GM23338 (cell line): ENCODE measurements around the gene YAP1. TPM values are rescaled to one million over a fixed set of nuclear protein-coding genes. Genes with fewer than 3 reads are reported as not detected.

ENCODE experiments used
- ATAC-seq: fragments of 200-7000 bp; cut with Tn5 transposase; 3 replicates; pipeline ENCODE4 v1.9.1; 2020
- DNase-seq: peaks from one replicate; pipeline ENCODE4 v3.0.0-alpha.2; 2015; ENCODE audit warnings: low spot score
- H2AFZ ChIP-seq: fragments of 200-600 bp; sonication (generic); 2 replicates; pipeline ENCODE4 v1.8.0; 2016; ENCODE audit warnings: antibody characterized with exemption, mild to moderate bottlenecking, moderate library complexity
- H3F3A ChIP-seq: fragments of 200-600 bp; sonication (generic); replicated peaks from 2 replicates; pipeline ENCODE4 v1.8.0; 2017; ENCODE audit warnings: antibody characterized with exemption, mixed run types, low read depth
- H3K27ac ChIP-seq: fragments of 200-600 bp; sonication (generic); 2 replicates; pipeline ENCODE4 v1.6.1; 2016; ENCODE audit warnings: low read depth
- H3K27me3 ChIP-seq: fragments of 200-600 bp; sonication (generic); 2 replicates; pipeline ENCODE4 v1.8.0; 2016; ENCODE audit warnings: mild to moderate bottlenecking, mixed run types, moderate library complexity; ENCODE audit not compliant: insufficient read depth
- H3K36me3 ChIP-seq: fragments of 200-600 bp; sonication (generic); 2 replicates; pipeline ENCODE4 v1.8.0; 2016; ENCODE audit warnings: mild to moderate bottlenecking; ENCODE audit not compliant: insufficient read depth
- H3K4me1 ChIP-seq: fragments of 200-600 bp; sonication (generic); 2 replicates; pipeline ENCODE4 v1.8.0; 2016; ENCODE audit warnings: mild to moderate bottlenecking, moderate library complexity; ENCODE audit not compliant: insufficient read depth
- H3K4me2 ChIP-seq: fragments of 200-600 bp; sonication (generic); 2 replicates; pipeline ENCODE4 v1.7.1; 2017; ENCODE audit warnings: mixed run types
- H3K4me3 ChIP-seq: fragments of 200-600 bp; sonication (generic); 2 replicates; pipeline ENCODE4 v1.6.1; 2016; ENCODE audit warnings: mixed run types
- H3K79me2 ChIP-seq: fragments of 200-600 bp; sonication (generic); replicated peaks from 2 replicates; pipeline ENCODE4 v1.8.0; 2017; ENCODE audit warnings: mild to moderate bottlenecking; ENCODE audit not compliant: insufficient read depth
- H3K9me2 ChIP-seq: fragments of 200-600 bp; sonication (generic); 2 replicates; pipeline ENCODE4 v1.8.0; 2017; ENCODE audit not compliant: insufficient read depth
- H4K20me1 ChIP-seq: fragments of 200-600 bp; sonication (generic); replicated peaks from 2 replicates; pipeline ENCODE4 v1.8.0; 2017; ENCODE audit warnings: mild to moderate bottlenecking; ENCODE audit not compliant: insufficient read depth
- H3K27ac Mint-ChIP-seq: 2 replicates; pipeline ENCODE4 v1.8.0; 2020; ENCODE audit warnings: inconsistent platforms, mild to moderate bottlenecking, moderate library complexity, mixed read lengths
- H3K27me3 Mint-ChIP-seq: 3 replicates; pipeline ENCODE4 v1.8.0; 2022; ENCODE audit warnings: low read depth, mild to moderate bottlenecking, moderate library complexity, mixed read lengths, inconsistent platforms; ENCODE audit not compliant: insufficient read depth, poor library complexity
- H3K36me3 Mint-ChIP-seq: 3 replicates; pipeline ENCODE4 v1.8.0; 2021; ENCODE audit warnings: low read depth, mild to moderate bottlenecking, inconsistent platforms, moderate library complexity, mixed read lengths
- H3K4me1 Mint-ChIP-seq: 3 replicates; pipeline ENCODE4 v1.8.0; 2020; ENCODE audit warnings: mild to moderate bottlenecking, inconsistent platforms, mixed read lengths
- H3K4me3 Mint-ChIP-seq: 3 replicates; pipeline ENCODE4 v1.8.0; 2021; ENCODE audit warnings: moderate library complexity, mild to moderate bottlenecking, inconsistent platforms, mixed read lengths
- H3K9me3 Mint-ChIP-seq: 3 replicates; pipeline ENCODE4 v1.8.0; 2020; ENCODE audit warnings: moderate library complexity, mild to moderate bottlenecking, inconsistent platforms, mixed read lengths
- POLR2AphosphoS5 ChIP-seq: IDR thresholded peaks from 2 replicates; pipeline ENCODE4 v1.6.1; 2016; ENCODE audit warnings: antibody characterized with exemption, low read depth
- REST ChIP-seq: IDR thresholded peaks from one replicate; pipeline ENCODE4 v1.6.1; 2018; ENCODE audit warnings: antibody characterized with exemption; ENCODE audit not compliant: unreplicated experiment
- ZNF114 ChIP-seq: fragments of 250-450 bp; sonication (Bioruptor Pico); IDR thresholded peaks from 2 replicates; pipeline ENCODE4 v1.5.0; 2020; ENCODE audit warnings: mild to moderate bottlenecking, moderate library complexity
- ZNF462 ChIP-seq: fragments of 250-450 bp; sonication (Bioruptor Pico); IDR thresholded peaks from 2 replicates; pipeline ENCODE4 v1.5.0; 2020; ENCODE audit warnings: mild to moderate bottlenecking, moderate library complexity
- polyA plus RNA-seq: library from polyadenylated mRNA; unstranded; fragments of >200 nt; fragmentation: Nextera tagmentation; extraction: Ambion mirVana; gene quantifications from 2 replicates; pipeline ENCODE4 v1.2.1, GENCODE V29; 2016
- total RNA-seq: library from RNA; depleted of rRNA; stranded (reverse); fragments of >200 nt; shearing (Covaris generic); gene quantifications from 2 replicates; pipeline ENCODE4 v1.2.3, GENCODE V29; 2014

The YAP1 gene
- total and polyA plus RNA-seq, 2 experiments from 2014 or later: 17.2 to 155 TPM

- H2AFZ ChIP-seq: no peak overlapping the region
- H3K4me2 ChIP-seq: peak overlapping the region; percentile 62
- peaks cover under 1% of the 10 kb centered on the region; the same call in 1 of the 2 replicates for H3K27me3 ChIP-seq
- H3K36me3 ChIP-seq: no peaks in the 10 kb centered on the region
- Mint-ChIP-seq H3K36me3 (peaks cover 13% of the 10 kb centered on the region; the same call in 2 of the 3 replicates), H3K27me3 (peaks cover 5% of the 10 kb centered on the region), H3K4me1 (peaks cover 54% of the 10 kb centered on the region), H3K4me3 (peak overlapping the region; percentile 59), H3K27ac (no peak overlapping the region; the same call in 1 of the 2 replicates), H3K9me3 (peaks cover 2% of the 10 kb centered on the region; the same call in 2 of the 3 replicates)
- H3F3A ChIP-seq: peaks cover 6% of the 10 kb centered on the region
- TF ChIP-seq POLR2AphosphoS5 (no peak), ZNF114 (no peak)
- no peak overlapping the region for H3K4me3 ChIP-seq
- H4K20me1 ChIP-seq: no peaks in the 10 kb centered on the region
- H3K4me1 ChIP-seq: peaks cover 66% of the 10 kb centered on the region
- H3K27ac ChIP-seq: no peak overlapping the region
- H3K9me2 ChIP-seq: no peaks in the 10 kb centered on the region
- peak; percentile 28 for DNase-seq
- ATAC-seq: no peak
- H3K79me2 ChIP-seq: peaks cover 68% of the 10 kb centered on the region
These were observed 3.8 kb downstream of the YAP1 start for GRCh38 chr11:102114032-102114431.

- peak overlapping the region; percentile 57 for H3K4me3 Mint-ChIP-seq
- H3K27ac ChIP-seq: peak overlapping the region; percentile 64
- H3K27ac Mint-ChIP-seq: peak overlapping the region; percentile 68
- H3K4me3 ChIP-seq: peak overlapping the region; percentile 32
- DNase-seq (peak; percentile 62), ATAC-seq (peak; percentile 17)
- H3K27me3 ChIP-seq: no peaks in the 10 kb centered on the region
- H3K27me3 Mint-ChIP-seq: peaks cover 3% of the 10 kb centered on the region
- peaks cover 76% of the 10 kb centered on the region for H3K4me1 ChIP-seq
- peaks cover 69% of the 10 kb centered on the region for H3K4me1 Mint-ChIP-seq
- H2AFZ ChIP-seq: no peak overlapping the region
- peaks cover 84% of the 10 kb centered on the region for H3K79me2 ChIP-seq
- H3K4me2 ChIP-seq: peak overlapping the region; percentile 62
- TF ChIP-seq ZNF462 (CRISPR knock-in tag) (peak; percentile 50; the same call in 1 of the 2 replicates), REST (no peak)
- H3K9me3 Mint-ChIP-seq: no peaks in the 10 kb centered on the region
- no peaks in the 10 kb centered on the region for H3K9me2 ChIP-seq
- no peaks in the 10 kb centered on the region for H3F3A ChIP-seq
- H3K36me3 ChIP-seq: no peaks in the 10 kb centered on the region
- peaks cover 13% of the 10 kb centered on the region; the same call in 2 of the 3 replicates for H3K36me3 Mint-ChIP-seq
- H4K20me1 ChIP-seq: no peaks in the 10 kb centered on the region
These were observed 5.3 kb downstream of the YAP1 start for GRCh38 chr11:102115557-102115956.
